Fibroblast of skin of right biceps (primary cell): ENCODE data around the gene VMO1.
"Not testable (repeated sequence)": the region's sequence is repeated elsewhere in the genome, so short reads cannot be mapped to it uniquely, and the experiment has no call there.

Experiments
- DNase-seq: peaks from one replicate; pipeline ENCODE4 v3.0.0-alpha.2; 2013

VMO1 gene, protein sequence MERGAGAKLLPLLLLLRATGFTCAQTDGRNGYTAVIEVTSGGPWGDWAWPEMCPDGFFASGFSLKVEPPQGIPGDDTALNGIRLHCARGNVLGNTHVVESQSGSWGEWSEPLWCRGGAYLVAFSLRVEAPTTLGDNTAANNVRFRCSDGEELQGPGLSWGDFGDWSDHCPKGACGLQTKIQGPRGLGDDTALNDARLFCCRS

DNA sequence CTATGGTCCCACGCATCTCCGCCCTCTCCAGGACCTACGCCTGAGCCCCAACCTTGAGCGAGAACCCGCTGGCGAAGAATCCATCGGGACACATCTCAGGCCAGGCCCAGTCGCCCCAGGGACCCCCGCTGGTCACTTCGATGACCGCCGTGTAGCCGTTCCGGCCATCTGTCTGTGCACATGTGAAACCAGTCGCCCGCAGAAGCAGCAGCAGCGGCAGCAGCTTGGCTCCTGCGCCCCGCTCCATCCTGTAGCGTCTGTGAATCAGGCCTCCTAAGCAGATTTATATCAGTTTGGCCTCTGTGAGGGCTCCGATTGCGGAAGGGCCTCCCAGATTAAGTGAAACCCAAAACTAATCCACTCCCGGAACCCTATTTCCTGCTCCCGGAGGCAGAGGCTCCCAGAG, at the start of gene VMO1:
Gene VMO1 (minus strand): TSS at position 259 of the 406 bp plus-strand sequence. CDS start 12 bp downstream, at position 247.
- DNase-seq, result peak; percentile 27

DNA sequence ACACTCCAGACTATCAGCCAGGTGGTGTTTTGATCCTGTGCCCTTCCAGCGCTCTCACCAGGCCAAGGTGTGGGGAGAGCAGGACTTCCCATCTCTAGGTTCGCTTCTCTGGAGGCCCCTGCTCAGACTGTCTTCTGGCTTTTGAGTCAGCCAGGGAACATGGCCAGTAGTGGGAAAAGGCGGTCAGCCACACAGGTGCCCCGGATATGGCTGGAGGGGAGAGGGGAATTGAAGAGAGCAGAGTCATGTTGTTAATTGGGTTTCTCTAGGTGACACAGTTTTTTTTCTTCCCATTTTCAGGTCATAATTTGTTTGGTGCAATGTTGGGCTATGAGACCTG, 48.5 kb upstream of the VMO1 start:
- DNase-seq, result no peak

DNA sequence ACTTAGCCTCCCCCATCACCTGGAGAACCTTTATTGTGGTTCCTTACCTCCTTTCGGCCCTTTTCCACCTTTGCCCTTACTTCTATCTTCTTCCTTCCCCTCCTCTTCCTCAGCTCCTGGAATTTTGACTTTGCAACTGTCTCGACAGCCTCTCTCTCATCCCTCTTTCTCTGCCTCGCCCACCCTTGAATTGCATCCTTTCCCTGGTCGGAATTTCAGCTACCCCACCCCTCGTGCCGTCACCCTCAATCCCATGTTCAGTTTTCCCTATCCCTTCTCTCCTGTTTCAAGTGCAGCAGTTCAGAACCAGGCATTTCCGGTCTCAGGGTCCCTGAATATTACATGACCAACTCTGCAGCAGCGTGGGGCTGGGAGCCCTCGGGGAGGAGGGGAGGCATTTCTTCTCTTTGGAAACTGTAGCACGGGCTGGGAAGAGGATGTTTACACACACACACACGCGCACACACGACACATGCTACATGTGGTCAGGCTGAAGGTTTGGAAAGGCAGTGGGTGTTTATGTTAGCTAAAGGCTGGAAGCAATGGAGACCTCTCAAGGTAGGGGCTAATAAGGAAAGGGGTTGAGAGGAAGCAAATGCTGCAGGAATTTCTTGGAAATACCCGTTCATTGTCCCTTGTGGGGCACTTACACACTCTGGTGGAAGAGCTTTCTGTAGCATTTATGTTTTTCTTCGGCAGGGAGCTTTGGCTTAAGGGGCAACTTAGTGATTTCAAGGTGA, 47.9 kb upstream of the VMO1 start:
- DNase-seq, result peak; percentile 60

DNA sequence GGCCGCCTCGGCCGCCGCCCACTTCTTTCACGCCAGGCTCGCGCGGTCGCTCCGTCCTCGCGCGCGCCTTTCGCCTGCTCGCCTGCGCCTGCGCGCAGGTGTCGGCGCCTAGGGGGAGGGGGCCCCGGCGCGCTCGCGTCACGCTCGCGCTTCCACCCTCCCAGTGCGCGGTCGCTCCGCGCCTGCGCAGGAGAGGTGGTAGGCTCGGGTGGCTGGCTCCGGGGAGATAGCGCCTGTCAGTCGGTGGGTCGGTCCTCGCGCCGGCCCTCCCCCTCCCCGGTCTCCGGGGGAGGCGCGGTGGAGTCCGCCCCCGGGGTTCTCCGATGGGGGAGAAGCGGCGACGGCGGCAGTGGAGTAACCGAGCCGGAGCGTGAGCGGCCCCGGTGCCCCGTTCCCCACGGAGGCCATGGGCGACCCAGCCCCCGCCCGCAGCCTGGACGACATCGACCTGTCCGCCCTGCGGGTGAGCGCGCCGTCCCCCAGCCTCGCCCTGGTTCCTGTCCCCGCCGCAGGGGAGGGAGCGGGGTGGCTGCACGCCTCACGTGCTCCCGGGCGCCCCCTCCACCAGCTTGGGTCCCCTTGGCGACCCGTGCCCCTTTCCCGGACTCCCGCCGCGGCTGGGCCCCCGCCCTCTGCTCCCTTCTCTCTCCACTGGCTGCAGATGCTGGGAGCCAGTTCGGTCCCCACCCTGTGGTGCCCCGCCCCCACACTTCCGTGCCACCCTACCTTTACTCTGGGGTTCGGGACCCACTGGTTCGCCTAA, 47.2 kb upstream of the VMO1 start, which contains the start of gene MINK1:
Gene MINK1 (plus strand): TSS at position 163 of the 763 bp plus-strand sequence. CDS start 244 bp downstream, at position 407.
- DNase-seq, result peak; percentile 93

DNA sequence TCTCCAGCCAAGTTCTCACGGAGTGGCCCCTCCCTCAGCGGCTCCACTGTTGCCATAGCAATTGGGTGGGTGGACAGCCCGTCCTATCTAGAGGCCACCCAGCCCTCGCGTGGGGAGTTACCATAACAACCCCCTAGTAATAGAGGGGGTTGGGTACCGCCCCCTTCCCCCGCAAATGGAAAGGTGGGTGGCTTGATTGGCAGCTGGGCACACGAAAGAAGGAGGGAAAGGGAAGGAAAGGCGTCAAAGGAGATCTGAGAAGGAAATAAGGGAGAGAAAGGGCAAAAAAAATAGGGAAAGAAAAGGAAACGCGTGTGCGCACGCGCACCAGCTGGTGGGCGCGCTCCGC, 46.6 kb upstream of the VMO1 start:
- DNase-seq, result not testable (repeated sequence)

DNA sequence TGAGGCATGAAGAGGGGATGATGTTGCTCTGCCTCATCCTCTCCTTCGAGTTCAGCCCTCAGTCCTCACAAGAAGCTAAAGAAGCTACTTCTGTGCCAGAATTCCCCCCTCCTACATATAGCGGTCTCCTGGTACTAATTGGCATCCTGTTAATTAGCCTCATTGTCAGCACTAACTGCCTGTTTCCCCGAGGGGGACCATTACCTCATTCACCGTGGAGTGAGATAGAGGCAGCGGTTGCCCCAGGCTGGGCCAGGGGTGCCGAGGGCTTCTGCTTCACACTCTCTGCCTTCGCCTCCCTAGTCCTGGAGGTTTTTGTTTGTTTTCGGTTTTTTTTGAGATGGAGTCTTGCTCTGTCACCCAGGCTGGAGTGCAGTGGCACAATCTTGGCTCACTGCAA, 41.2 kb upstream of the VMO1 start:
- DNase-seq, result no peak

DNA sequence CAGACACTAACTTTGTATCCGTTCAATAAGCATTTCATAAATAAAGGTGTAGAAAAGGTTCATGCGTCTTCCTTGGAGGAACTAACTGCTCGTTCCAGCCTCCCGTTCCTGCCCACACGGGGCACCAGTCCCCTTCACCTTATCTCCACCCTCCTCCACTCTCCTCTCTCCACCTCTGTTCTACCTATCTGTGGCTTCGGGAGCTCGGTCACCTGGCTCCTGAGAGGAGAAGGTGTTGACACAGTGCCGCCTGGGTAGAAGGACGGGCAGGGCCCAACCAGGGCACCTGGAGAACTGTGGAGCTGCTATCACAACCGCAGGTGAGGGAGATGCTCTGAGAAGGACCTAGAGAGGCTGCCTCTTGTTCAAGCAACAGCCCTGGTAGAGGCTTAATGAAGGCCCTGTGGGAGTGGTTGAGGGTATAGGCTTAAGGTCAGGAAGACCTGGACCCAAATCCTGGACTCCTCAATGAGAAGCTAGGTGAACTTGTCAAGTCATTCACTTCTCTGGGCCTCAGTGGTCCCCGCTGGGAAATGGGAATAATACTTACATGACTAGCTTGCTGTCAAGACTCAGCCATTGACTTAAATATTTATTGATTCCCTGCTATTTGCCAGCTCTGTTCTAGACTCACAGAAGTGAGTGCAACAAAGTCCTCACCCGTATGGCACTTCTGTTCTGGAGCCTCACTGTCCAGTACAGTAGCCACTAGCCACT, 37.4 kb upstream of the VMO1 start:
- DNase-seq, result no peak

DNA sequence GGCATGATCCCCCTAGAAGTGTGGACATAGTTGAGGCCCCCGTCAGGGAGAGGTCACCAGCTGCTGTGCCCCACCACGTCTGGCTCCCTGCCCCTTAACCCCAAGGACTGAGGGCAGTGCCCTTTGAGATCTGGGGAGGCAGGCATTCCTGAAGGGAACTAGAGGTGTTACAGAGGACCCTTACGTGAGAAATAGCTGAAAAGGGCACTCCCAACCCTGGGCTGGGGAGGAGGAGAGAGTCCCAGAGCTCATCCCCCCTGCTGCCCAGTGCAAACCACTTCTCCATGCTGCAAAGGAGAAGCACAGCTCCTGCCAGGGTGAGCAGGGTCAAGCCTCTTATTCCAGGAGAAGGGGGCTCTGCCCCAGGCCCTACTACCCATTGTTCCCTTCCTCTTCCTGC, 36.7 kb upstream of the VMO1 start:
- no peak for DNase-seq

DNA sequence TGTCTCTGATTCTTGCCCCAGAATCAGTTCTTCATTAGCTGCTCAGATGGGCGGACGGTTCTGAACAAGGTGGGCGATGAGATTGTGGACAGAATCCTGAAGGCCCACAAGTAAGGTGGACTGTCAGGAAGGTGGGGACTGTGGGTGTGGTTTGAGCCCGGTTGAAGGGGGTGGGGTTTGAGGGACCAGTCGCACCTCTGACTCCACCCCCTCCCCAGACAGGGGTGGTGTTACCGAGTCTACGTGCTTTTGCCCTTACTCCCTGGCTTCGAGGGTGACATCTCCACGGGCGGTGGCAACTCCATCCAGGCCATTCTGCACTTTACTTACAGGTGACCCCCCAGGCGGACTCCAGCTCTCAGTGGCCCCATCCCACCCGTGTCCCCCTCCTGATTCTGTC, 32.1 kb upstream of the VMO1 start:
- no peak for DNase-seq

DNA sequence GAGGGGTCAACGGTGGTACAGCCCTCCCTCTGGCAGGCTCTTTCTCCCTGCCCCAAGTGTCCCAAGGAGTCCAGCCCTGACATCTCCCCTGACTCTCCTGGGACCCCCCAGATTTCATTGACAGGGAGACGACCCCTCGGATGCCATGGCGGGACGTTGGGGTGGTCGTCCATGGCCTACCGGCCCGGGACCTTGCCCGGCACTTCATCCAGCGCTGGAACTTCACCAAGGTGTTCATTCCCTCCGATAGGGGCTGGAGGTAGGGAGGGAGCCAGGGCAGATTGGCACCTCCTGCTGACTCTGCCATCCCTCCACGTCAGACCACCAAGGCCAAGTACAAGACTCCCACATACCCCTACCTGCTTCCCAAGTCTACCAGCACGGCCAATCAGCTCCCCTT, 30.7 kb upstream of the VMO1 start:
- no peak for DNase-seq

DNA sequence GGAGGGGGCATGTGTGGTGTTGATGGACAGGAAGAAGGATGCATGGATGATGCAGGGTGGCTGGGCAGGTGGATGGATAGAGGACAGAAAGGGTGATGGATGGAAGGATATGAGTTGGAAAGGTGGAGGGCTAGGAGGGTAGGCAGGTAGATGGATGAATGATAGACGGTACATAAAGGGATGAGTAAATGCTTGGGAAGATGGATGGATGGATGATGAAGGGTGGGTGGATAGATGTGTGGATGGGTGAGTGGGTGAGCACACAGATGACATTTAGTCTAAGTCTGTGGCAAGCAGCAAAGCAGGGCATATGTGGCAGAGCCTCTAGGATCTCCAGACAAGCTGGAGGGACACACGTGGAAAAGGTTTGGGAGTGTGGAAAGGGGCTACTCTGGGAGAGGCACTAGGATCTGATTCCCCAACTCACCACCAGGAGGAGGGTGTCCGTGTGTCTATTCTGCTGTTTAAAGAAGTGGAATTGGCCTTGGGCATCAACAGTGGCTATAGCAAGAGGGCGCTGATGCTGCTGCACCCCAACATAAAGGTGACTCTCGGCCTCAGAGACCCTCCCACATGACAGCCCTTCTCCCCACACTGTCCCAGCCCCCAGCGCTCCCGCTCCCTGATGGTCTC, 29.0 kb upstream of the VMO1 start:
- DNase-seq, result peak; percentile 12

DNA sequence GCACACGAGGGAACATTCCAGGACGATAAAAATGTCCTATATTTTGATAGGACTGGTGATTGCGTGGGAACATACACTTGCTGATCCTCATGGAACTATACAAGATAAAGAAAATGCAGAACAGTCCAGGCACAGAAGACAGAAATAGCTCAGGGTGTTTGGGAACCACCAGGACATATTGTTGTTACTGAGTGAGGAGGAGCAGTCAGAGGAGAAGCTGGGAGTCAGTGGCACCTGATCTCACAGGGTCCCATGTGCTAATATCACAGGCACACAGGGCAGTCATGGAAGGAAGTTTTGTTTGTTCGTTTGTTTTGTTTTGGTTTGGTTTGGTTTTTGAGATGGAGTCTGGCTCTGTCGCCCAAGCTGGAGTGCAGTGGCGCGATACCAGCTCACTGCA, 26.5 kb upstream of the VMO1 start:
- DNase-seq, result no peak

DNA sequence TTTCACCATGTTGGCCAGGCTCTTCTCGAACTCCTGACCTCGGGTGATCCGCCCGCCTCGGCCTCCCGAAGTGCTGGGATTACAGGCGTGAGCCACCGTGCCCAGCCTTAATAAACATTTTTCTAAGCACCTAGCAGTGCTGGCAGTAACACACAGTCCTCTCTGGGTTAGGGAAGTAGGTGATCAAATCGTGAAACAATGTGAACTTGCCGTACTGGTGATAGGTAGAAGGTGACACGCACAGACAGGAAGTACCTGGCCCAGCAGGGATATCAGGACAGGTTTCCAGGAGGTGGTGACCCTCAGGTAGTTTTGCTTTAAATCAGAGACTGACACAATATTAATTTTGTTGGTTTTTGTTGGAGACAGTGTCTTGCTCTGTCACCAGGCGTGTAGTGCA, 25.3 kb upstream of the VMO1 start:
- DNase-seq, result no peak

DNA sequence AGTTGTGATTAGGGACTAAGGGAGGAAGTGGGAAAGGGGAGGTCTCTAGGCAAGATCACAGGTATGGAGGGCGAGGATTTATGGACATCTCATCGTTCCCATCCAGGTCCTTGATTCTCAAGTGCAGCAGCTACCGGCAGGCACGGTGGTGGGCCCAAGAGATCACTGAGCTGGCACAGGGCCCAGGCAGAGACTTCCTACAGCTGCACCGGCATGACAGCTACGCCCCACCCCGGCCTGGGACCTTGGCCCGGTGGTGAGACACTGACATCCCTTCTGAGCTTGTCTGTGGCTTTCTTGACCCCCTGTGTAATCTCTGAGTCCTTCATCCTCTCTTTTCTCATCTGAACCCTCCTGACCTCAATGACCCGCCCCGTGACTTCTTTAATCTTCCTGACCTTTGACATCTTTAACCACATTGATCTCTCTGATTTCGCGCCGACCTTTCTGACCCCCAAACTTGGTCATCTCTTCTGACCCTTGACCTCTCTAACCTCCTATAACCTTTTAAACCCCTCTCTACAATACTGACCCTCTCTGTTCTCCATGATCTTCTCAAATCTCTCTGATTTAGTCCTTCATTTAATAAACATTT, 24.6 kb upstream of the VMO1 start:
- no peak for DNase-seq

DNA sequence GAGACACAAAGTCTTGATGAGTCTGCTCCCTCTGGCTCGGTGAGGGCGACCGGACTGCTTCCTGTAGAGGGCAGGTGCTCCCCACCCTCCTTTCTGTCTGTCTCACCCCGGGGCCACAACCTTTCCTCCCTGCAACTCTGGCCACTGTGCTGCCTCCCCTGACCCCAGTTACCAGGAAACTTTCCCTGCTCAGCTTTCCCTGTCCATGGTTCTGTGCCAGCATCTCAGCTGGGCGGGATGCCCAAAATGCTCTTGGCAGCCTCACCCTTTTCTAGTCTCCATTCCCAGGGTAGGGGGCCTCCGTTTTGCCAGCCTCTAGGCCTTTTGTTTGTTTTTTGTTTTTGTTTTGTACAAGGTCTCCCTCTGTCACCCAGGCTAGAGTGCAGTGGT, 22.2 kb upstream of the VMO1 start:
- no peak for DNase-seq

DNA sequence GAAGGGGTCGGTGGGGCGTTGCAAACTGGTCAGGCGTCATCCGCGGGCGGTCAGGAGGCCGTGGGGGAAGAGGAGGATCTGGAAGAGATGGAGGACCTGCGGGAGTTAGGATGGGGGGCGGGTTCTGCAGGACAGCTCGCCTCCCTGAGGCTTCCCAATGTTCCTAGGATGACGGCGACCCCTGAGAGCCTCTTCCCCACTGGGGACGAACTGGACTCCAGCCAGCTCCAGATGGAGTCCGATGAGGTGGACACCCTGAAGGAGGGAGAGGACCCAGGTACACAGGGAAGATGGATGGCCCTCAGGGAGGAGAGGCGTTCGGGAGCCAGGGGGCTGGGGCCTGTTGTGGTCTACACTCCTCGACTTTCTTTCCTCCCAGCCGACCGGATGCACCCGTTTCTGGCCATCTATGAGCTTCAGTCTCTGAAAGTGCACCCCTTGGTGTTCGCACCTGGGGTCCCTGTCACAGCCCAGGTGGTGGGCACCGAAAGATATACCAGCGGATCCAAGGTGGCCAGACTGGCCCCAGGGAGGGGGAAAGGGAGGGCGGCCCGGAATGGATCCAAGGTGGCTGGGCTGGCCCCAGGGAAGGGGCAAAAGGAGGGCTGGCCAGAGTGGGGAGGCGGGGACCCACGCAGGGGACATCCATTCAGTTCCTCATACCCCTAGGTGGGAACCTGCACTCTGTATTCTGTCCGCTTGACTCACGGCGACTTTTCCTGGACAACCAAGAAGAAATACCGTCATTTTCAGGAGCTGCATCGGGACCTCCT, 21.6 kb upstream of the VMO1 start:
- DNase-seq, result no peak

DNA sequence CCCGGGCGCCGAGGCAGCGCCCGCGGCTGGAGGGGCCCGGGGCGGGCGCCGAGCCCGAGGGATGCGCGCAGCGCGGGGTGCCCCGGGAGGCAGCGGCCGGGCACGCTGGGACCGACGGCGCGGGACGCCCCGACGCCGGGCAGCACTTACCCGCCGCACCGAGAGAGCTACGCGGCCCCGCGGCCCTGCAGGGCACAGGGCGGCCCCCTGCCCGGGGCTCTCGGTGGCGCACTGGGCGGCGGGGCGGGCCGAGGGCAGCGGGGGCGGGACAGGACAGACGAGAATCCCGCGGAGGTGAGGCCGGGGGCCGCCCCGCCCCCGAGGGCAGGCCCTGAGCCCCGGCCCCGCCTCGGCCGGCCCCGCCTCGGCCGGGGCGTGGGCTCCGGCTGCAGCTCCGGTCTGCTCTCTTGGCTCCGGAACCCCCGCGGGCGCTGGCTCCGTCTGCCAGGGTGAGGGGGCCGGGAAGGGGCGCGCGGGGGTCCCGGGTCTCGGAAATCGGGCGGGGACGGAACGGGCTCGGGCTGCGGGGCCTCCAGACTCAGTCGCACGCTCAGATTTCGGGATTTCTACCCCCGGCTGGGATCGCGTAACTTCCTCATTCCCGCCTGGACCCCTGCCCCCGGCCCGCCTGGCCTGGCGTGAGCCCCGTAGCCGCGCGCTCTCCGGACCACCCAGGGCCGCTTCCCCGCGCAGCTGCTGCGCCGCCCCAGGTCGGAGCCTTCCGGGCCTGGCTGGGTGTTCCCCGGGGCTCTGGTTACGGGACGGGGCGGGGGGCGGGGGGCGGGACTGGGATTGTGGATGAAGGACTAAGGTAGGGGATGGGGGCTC, 20.8 kb upstream of the VMO1 start, which contains the start of gene PLD2:
Gene PLD2 (plus strand): TSS at position 376 of the 828 bp plus-strand sequence. CDS start 621 bp downstream, outside the sequence.
- DNase-seq, result peak; percentile 84

DNA sequence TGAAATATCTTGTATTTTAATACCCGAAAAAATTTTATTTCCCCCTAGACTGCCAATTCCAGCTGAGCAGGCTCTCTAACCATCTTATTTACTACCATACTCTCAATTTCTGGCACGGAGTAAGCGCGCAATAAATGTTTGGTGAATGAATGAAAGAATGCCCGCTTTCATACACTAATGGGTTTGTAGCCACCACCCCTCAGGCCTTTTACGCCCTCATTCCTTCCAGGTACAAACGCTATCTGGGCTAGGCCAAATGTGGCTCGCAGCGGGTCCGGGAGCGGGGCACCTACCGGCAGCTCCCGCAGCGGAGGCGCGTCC, 20.3 kb upstream of the VMO1 start:
- DNase-seq, result peak; percentile 10

DNA sequence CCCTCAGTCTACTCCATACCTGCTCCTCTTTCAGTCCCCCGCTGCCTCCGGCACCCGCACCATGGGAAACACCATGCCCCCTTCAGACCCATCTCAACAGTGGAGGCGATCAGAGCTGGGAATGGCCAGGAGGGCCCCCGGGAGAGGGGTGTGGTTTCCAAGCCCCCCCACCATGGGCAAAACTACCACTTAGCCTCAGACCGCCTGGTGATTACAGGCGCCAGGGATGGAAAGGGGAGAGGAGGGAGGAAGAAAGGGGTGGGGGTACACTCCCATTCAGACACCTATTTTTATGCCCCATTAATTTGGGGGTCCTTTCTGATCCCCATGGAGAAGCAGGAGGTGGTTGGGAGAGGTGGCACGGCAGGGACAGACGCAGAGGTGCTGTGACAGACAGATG, 16.1 kb upstream of the VMO1 start, which contains the start of gene C17orf114:
Gene C17orf114 (minus strand): TSS at position 101 of the 400 bp plus-strand sequence.
- no peak for DNase-seq

DNA sequence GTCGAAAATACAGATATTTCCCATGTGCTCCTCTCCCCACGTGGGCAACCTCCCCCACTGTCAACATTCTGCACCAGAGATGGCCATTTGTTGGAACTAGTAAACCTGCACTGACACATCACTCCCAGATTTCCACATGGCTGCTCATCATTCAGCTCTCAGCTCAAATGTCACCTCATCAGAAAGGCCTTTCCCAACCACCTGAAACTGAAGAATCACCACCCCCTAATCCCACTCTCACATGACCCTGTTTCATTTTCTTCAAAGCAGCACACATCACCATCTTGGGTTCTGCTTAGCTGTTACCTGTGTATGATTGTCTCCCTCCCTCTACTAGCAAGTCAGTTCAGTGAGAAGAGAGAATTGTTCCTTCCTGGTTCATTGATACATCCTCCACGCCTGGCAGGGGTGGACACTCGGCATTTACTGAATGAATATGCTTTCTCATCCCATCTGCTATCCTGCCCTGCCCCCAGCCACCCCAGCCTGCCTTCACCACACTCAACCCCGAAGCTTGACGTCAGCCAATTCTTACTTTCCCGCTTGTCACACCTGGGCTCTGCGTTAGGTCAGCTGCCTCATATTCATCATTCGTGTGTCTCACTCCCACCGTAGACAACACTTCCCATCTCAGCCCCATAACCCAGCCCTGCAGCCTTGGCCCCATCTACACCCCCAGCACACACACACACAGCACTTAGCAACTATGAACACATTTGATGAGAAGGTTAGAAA, 14.5 kb upstream of the VMO1 start:
- no peak for DNase-seq
